GM08714 (cell line): Measurements from ENCODE around the gene TNS3.

Source experiments
- H3K4me3 ChIP-seq: fragments of 200-500 bp; sonication (Bioruptor generic); 2 replicates; pipeline ENCODE4 v1.5.1; 2014; ENCODE audit warnings: mild to moderate bottlenecking, low read length, inconsistent platforms
- ZNF274 ChIP-seq: IDR thresholded peaks from 2 replicates; pipeline ENCODE4 v1.6.1; 2012; ENCODE audit warnings: mild to moderate bottlenecking, low read depth, low read length

Gene TNS3

GRCh38 chr7:47580175-47580706 lies 1.7 kb downstream of the TNS3 start:
- no peak overlapping the region for H3K4me3 ChIP-seq

GRCh38 chr7:47579458-47579857 lies 2.5 kb downstream of the TNS3 start:
- TF ChIP-seq ZNF274, result no peak
- H3K4me3 ChIP-seq, result no peak overlapping the region

More at GRCh38 chr7:47580175-47580706, 1.7 kb downstream of the TNS3 start:
- no peak for TF ChIP-seq ZNF274

- no peak for TF ChIP-seq ZNF274
- H3K4me3 ChIP-seq, result no peak overlapping the region
These were observed 3.2 kb downstream of the TNS3 start for GRCh38 chr7:47578579-47579270.

- TF ChIP-seq ZNF274, result no peak
- no peak overlapping the region for H3K4me3 ChIP-seq
These were observed 4.5 kb downstream of the TNS3 start for GRCh38 chr7:47577321-47577919.

GRCh38 chr7:47576866-47577306 lies 5.0 kb downstream of the TNS3 start:
- TF ChIP-seq ZNF274, result no peak
- H3K4me3 ChIP-seq, result no peak overlapping the region

- no peak for TF ChIP-seq ZNF274
- H3K4me3 ChIP-seq, result no peak overlapping the region
These were observed 5.7 kb downstream of the TNS3 start for GRCh38 chr7:47576031-47576865.

- H3K4me3 ChIP-seq, result no peak overlapping the region
- TF ChIP-seq ZNF274, result no peak
These were observed 7.2 kb downstream of the TNS3 start for GRCh38 chr7:47574482-47575329.

GRCh38 chr7:47573758-47574481 lies 8.0 kb downstream of the TNS3 start:
- H3K4me3 ChIP-seq, result no peak overlapping the region
- TF ChIP-seq ZNF274, result no peak

- no peak for TF ChIP-seq ZNF274
- no peak overlapping the region for H3K4me3 ChIP-seq
These were observed 8.8 kb downstream of the TNS3 start for GRCh38 chr7:47572939-47573757.

GRCh38 chr7:47572094-47572445 lies 9.8 kb downstream of the TNS3 start:
- TF ChIP-seq ZNF274, result no peak
- no peak overlapping the region for H3K4me3 ChIP-seq

- no peak overlapping the region for H3K4me3 ChIP-seq
- TF ChIP-seq ZNF274, result no peak
These were observed 10.4 kb downstream of the TNS3 start for GRCh38 chr7:47571331-47572093.

- H3K4me3 ChIP-seq, result no peak overlapping the region
- no peak for TF ChIP-seq ZNF274
These were observed 11.3 kb downstream of the TNS3 start for GRCh38 chr7:47570649-47571050.

- no peak overlapping the region for H3K4me3 ChIP-seq
- TF ChIP-seq ZNF274, result no peak
These were observed 13.4 kb downstream of the TNS3 start for GRCh38 chr7:47568547-47568946.
